ENCODE results near the gene HDAC9. TPM values are rescaled to one million over a fixed set of nuclear protein-coding genes. Genes with fewer than 3 reads are reported as not detected.
A peak's percentile ranks its signal among the peaks of the same experiment; 100 is the strongest.

The HDAC9 gene
- polyA plus RNA-seq, 1 of the 3 experiments (the other 2 are of a cell fraction) = 11.6 TPM

GRCh38 chr7:18555120-18555519 is 59.6 kb downstream of the HDAC9 start:
- Histone ChIP-seq H3K27me3 (ENCODE audit: insufficient read depth) (no peaks in the 10 kb centered on the region), H3K27ac (ENCODE audit: low read depth in 2 of 2, low read length in 1 of 2) (peak overlapping the region; percentile 43 to 69), H3K4me2 (0 out of 2 replicates have a peak overlapping the region, but pooled peaks have one; percentile 17), H3F3A (replicated peaks; ENCODE audit: insufficient read depth) (peaks cover 32% of the 10 kb centered on the region), H3K9me2 (no peaks in the 10 kb centered on the region), H3K4me3 (ENCODE audit: low read depth in 2 of 2, low read length in 1 of 2) (no peak overlapping the region), H4K20me1 (ENCODE audit: insufficient read depth) (no peaks in the 10 kb centered on the region), H2AFZ (ENCODE audit: low read depth) (no peak overlapping the region), H3K36me3 (replicated peaks in 1 of 2; ENCODE audit: control insufficient read depth in 1 of 2, insufficient read depth in 2 of 2, low read length in 1 of 2) (peaks cover 7 to 8% of the 10 kb centered on the region in 2 experiments), H3K4me1 (ENCODE audit: control insufficient read depth in 1 of 2, insufficient read depth in 2 of 2, low read depth in 1 of 2, low read length in 1 of 2) (peaks cover 36 to 79% of the 10 kb centered on the region in 2 experiments), H3K9ac (no peak overlapping the region), H3K9me3 (no peaks in the 10 kb centered on the region), H3K79me2 (ENCODE audit: insufficient read depth) (peaks cover 55% of the 10 kb centered on the region)
- TF ChIP-seq USF2 (IDR thresholded peaks at IDR 0.05; ENCODE audit: borderline replicate concordance, low read depth, low read length) = no peak
- no peak for TF ChIP-seq YY1 (IDR thresholded peaks at IDR 0.05; ENCODE audit: low read depth)
- TF ChIP-seq TCF12 (IDR thresholded peaks at IDR 0.05) = no peak
- TF ChIP-seq, protein P1, sequence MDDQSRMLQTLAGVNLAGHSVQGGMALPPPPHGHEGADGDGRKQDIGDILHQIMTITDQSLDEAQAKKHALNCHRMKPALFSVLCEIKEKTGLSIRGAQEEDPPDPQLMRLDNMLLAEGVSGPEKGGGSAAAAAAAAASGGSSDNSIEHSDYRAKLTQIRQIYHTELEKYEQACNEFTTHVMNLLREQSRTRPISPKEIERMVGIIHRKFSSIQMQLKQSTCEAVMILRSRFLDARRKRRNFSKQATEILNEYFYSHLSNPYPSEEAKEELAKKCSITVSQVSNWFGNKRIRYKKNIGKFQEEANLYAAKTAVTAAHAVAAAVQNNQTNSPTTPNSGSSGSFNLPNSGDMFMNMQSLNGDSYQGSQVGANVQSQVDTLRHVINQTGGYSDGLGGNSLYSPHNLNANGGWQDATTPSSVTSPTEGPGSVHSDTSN (IDR thresholded peaks at IDR 0.05) = no peak
- TF ChIP-seq, protein P2, sequence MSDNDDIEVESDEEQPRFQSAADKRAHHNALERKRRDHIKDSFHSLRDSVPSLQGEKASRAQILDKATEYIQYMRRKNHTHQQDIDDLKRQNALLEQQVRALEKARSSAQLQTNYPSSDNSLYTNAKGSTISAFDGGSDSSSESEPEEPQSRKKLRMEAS (IDR thresholded peaks at IDR 0.05; ENCODE audit: low read depth) = no peak
- no peak for TF ChIP-seq RFX5 (IDR thresholded peaks at IDR 0.05; ENCODE audit: low read length)
- no peak for TF ChIP-seq NFIC (IDR thresholded peaks at IDR 0.05; ENCODE audit: borderline replicate concordance)
- no peak for TF ChIP-seq TEAD4 (IDR thresholded peaks at IDR 0.05; ENCODE audit: borderline replicate concordance, insufficient read depth)
- TF ChIP-seq MEF2A (IDR thresholded peaks at IDR 0.05; ENCODE audit: borderline replicate concordance, low read depth) = no peak
- TF ChIP-seq CTCF (IDR thresholded peaks at IDR 0.05) = no peak
- TF ChIP-seq FOSL2 (IDR thresholded peaks at IDR 0.05; ENCODE audit: borderline replicate concordance, low read depth) = no peak
- TF ChIP-seq ZBTB33 (IDR thresholded peaks at IDR 0.05; ENCODE audit: borderline replicate concordance, low read depth) = no peak
- TF ChIP-seq SIN3A (IDR thresholded peaks at IDR 0.05; ENCODE audit: borderline replicate concordance, low read depth, low read length) = no peak
- no peak for TF ChIP-seq GABPA (IDR thresholded peaks at IDR 0.05; ENCODE audit: low read depth)
- CTCF ChIA-PET = no interaction called here
- DNase-seq = no peak
- WGBS (ENCODE audit: low lambda C conversion rate) = 76% methylated on average over 1 of the region's 1 CpG
- POLR2A ChIA-PET = no interaction called here

Data from SK-N-SH (cell line).